Progenitor cell of endocrine pancreas (in vitro differentiated cells): ENCODE data around the gene RHOT1. TPM values are rescaled to one million over a fixed set of nuclear protein-coding genes. Genes with fewer than 3 reads are reported as not detected.

ENCODE experiments used
- DNase-seq: peaks from one replicate; pipeline ENCODE4 v3.0.0; 2021; ENCODE audit warnings: low spot score; ENCODE audit not compliant: unreplicated experiment
- H3K27ac Mint-ChIP-seq: 2 replicates; pipeline ENCODE4 v1.8.0; 2021; ENCODE audit warnings: mild to moderate bottlenecking, moderate library complexity, mixed read lengths
- H3K27me3 Mint-ChIP-seq: 2 replicates; pipeline ENCODE4 v1.8.0; 2021; ENCODE audit warnings: mixed read lengths
- H3K36me3 Mint-ChIP-seq: 2 replicates; pipeline ENCODE4 v1.8.0; 2022; ENCODE audit warnings: mixed read lengths; ENCODE audit not compliant: insufficient read depth
- H3K4me1 Mint-ChIP-seq: 2 replicates; pipeline ENCODE4 v1.8.0; 2021; ENCODE audit warnings: low read depth, mixed read lengths
- H3K4me3 Mint-ChIP-seq: 2 replicates; pipeline ENCODE4 v1.8.0; 2021; ENCODE audit warnings: low read depth, mild to moderate bottlenecking, moderate library complexity, mixed read lengths
- H3K9me3 Mint-ChIP-seq: 2 replicates; pipeline ENCODE4 v1.8.0; 2021; ENCODE audit warnings: low read depth, mixed read lengths
- CTCF ChIP-seq: fragments of 200-600 bp; sonication (generic); IDR thresholded peaks from one replicate; pipeline ENCODE4 v1.5.0; 2021; ENCODE audit warnings: antibody characterized with exemption, mild to moderate bottlenecking; ENCODE audit not compliant: unreplicated experiment
- total RNA-seq: library from RNA; stranded (reverse); gene quantifications from 2 replicates; pipeline ENCODE4 v1.2.1, GENCODE V29; 2021

RHOT1 gene
- total RNA-seq, 1 donor from 2014 or later = 33.1 TPM

- H3K27me3 Mint-ChIP-seq = no peaks in the 10 kb centered on the region
- no peak for DNase-seq
- no peak overlapping the region for H3K4me3 Mint-ChIP-seq
- TF ChIP-seq CTCF = no peak
- no peaks in the 10 kb centered on the region for H3K4me1 Mint-ChIP-seq
- H3K36me3 Mint-ChIP-seq = peaks cover 14% of the 10 kb centered on the region
- no peak overlapping the region for H3K27ac Mint-ChIP-seq
- no peaks in the 10 kb centered on the region for H3K9me3 Mint-ChIP-seq
Observed at GRCh38 chr17:32187271-32187670, 45.0 kb downstream of the RHOT1 start.

DNA sequence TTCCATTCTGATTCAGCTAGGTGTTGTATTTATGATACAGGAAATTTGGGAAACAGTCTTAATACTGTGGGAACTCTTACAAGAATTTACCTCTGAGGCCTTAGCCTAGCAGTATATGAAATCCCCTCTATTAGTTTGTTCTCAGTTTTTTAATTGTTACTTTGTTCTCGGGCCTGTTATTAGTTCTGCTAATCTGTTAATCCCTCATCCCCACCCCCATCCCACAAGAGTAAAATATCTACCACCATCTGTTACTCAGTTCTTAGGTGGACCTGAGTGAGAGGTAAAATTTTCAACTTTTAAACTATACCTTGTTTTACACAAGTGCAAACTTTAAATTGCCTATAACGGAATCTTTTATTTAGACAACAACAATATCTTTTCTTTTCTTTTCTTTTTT is 47.0 kb downstream of the RHOT1 start:
- Mint-ChIP-seq H3K27ac (no peak overlapping the region), H3K27me3 (no peaks in the 10 kb centered on the region), H3K9me3 (no peaks in the 10 kb centered on the region), H3K36me3 (peaks cover 16% of the 10 kb centered on the region), H3K4me1 (no peaks in the 10 kb centered on the region), H3K4me3 (no peak overlapping the region)
- no peak for DNase-seq
- no peak for TF ChIP-seq CTCF

DNA sequence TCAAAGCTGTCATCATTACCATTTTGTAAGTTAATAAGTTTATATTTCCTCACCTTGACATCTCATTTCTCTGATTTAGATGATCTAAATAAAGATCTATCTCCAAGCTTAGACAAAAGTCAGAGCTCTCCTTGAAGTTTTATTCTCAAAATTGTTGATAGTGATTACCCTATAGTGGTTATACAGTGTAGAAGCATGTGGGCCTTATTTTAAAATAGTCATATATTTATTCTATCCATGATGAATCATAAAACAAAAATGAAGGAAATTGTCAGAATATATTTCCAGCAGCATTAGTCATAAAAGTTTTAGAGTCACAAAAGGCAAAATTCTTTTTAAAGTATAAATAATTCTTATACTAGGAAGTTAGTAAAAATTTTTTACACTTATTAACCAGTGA is 49.0 kb downstream of the RHOT1 start:
- no peak for DNase-seq
- no peak overlapping the region for H3K4me3 Mint-ChIP-seq
- H3K27ac Mint-ChIP-seq = no peak overlapping the region
- no peak for TF ChIP-seq CTCF
- no peaks in the 10 kb centered on the region for H3K4me1 Mint-ChIP-seq
- peaks cover 20% of the 10 kb centered on the region for H3K36me3 Mint-ChIP-seq
- no peaks in the 10 kb centered on the region for H3K9me3 Mint-ChIP-seq
- H3K27me3 Mint-ChIP-seq = no peaks in the 10 kb centered on the region

GRCh38 chr17:32192379-32192778 is 50.1 kb downstream of the RHOT1 start:
- Mint-ChIP-seq H3K27ac (no peak overlapping the region), H3K9me3 (no peaks in the 10 kb centered on the region), H3K4me3 (no peak overlapping the region), H3K4me1 (no peaks in the 10 kb centered on the region), H3K27me3 (no peaks in the 10 kb centered on the region), H3K36me3 (peaks cover 23% of the 10 kb centered on the region)
- TF ChIP-seq CTCF = no peak
- no peak for DNase-seq

DNA sequence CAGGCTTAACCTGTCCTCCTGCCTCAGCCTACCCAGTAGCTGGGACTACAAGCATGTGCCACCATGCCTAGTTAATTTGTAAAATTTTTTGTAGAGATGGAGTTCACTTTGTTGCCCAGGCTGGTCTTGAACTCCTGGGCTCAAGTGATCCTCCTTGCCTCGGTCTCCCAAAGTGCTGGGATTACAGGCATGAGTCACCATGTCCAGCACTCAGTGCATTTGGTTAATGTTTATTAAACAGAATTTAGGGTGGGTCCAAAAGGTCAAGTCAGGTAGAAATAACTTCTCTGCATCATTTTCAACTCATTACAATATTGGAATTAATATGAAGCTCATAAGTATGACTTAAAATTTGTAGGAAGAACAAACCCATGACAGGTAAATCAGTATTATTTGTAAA is 55.7 kb downstream of the RHOT1 start:
- no peak for DNase-seq
- H3K9me3 Mint-ChIP-seq = no peaks in the 10 kb centered on the region
- H3K27ac Mint-ChIP-seq = no peak overlapping the region
- H3K36me3 Mint-ChIP-seq = peaks cover 30% of the 10 kb centered on the region
- no peak overlapping the region for H3K4me3 Mint-ChIP-seq
- H3K4me1 Mint-ChIP-seq = no peaks in the 10 kb centered on the region
- no peak for TF ChIP-seq CTCF
- no peaks in the 10 kb centered on the region for H3K27me3 Mint-ChIP-seq
